ENCODE results near the gene SH3BP1. TPM values are rescaled to one million over a fixed set of nuclear protein-coding genes. Genes with fewer than 3 reads are reported as not detected.

SH3BP1 gene
- total RNA-seq, 4 donors from 2014 or later: 4.3 to 21.2 (median 7.8) TPM

DNA sequence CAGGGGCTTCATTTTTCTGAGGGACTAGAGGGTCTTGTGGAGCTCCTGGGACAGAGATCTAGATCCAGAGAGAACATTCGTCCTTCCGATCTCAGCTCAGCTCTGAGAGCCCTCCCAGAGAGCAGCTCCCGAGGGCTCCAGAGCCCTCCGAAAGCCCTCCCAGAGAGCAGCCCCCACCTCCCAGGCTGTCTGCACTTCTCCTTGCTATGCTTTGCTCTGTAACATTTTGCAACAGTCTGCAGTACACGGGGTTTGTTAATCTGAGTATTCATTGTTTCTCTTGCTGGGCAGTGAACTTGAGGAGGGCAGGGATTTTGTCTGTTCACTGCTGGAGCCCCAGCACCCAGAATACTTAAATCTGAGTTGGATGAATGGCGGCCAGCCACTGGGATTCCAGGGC is 28.3 kb upstream of the SH3BP1 start:
- TF ChIP-seq CTCF (IDR thresholded peaks at IDR 0.05; ENCODE audit: low read depth): no peak

- no peak for TF ChIP-seq CTCF (IDR thresholded peaks at IDR 0.05; ENCODE audit: low read depth)
Observed at GRCh38 chr22:37616201-37617083, 23.0 kb upstream of the SH3BP1 start.

DNA sequence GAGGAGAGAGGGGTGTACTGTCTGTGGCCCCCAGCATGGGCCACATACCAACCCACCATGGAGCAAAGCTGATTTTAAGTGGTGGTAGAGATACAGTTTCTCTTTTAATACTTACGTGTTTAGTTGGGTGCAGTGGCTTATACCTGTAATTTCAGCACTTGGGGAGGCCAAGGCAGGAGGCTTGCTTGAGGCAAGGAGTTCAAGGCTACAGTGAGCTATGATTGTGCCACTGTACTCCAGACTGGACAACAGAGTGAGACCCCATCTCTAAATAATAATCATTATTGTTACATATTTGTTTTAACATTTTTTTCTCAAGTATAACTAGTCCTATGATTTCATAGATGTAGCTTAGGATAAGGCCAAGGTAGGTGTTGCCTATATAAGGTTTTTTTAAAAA is 22.0 kb upstream of the SH3BP1 start:
- TF ChIP-seq CTCF (IDR thresholded peaks at IDR 0.05; ENCODE audit: low read depth): no peak

GRCh38 chr22:37618072-37618656 is 21.3 kb upstream of the SH3BP1 start:
- TF ChIP-seq CTCF (IDR thresholded peaks at IDR 0.05; ENCODE audit: low read depth): no peak

GRCh38 chr22:37618674-37619073 is 20.8 kb upstream of the SH3BP1 start:
- no peak for TF ChIP-seq CTCF (IDR thresholded peaks at IDR 0.05; ENCODE audit: low read depth)

DNA sequence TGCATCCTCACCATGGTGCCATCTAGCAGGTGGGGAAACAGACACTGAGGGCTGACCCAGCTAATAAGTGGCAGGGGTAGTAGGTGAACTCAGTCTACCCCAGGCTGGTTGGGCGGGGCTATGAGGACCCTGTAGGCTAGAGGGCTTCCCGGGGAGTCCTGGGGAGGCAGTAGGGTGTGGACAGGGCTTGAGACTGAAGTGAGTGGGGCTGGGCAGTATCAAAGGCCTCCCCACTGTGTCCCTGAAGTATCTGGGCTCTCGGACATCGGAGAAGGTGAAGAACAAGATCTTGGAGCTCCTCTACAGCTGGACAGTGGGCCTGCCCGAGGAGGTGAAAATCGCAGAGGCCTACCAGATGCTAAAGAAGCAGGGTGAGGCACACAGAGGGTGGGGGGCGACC is 19.5 kb upstream of the SH3BP1 start:
- TF ChIP-seq CTCF (IDR thresholded peaks at IDR 0.05; ENCODE audit: low read depth): no peak

DNA sequence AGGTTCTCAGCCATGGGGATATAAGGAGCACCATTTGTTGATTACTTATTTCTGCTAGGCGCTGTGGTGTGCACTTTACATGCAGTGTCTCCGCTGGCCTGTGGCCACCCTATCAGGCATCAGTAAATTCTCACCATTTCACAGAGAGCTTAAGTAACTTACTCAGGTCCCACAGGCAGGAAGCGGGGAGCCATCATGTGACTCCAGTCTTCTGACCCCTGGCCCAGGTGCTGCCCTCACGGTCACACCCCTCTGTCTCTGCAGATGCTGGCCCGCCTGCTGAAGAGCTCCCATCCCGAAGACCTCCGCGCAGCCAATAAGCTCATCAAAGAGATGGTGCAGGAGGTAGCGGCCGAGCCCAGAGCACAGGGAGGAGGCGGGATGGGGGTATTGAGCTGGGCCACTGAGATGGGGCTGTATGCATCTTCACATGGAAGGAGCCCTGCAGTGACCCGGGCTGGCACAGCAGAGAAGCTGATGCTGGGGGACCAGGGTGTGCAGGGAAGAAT is 18.1 kb upstream of the SH3BP1 start:
- no peak for TF ChIP-seq CTCF (IDR thresholded peaks at IDR 0.05; ENCODE audit: low read depth)
